H1 (cell line): ENCODE measurements around the gene FAM120A. TPM values are rescaled to one million over a fixed set of nuclear protein-coding genes. Genes with fewer than 3 reads are reported as not detected.

Experiments used
- CTCF ChIA-PET: fragments of 300-600 bp; sonication (Branson Sonifier 250); formaldehyde crosslinking; loops from one replicate; lab custom pipeline; 2021; ENCODE audit not compliant: partially characterized antibody; lab: Charles Lee
- POLR2A ChIA-PET: fragments of 300-600 bp; sonication (Branson Sonifier 250); formaldehyde crosslinking; loops from one replicate; lab custom pipeline; 2021; ENCODE audit warnings: inconsistent platforms; ENCODE audit not compliant: partially characterized antibody; lab: Charles Lee
- DNase-seq, 2 experiments: peaks; one replicate each; pipeline versions ENCODE4 v3.0.0 to v3.0.0-alpha.2; 2010 to 2022; ENCODE audit warnings: low spot score in 2 of 2, low read depth in 1 of 2, mixed read lengths in 1 of 2
- FAIRE-seq: peaks from 2 replicates; lab custom pipeline; 2011; peaks lifted over from hg19 to GRCh38; lab: Jason Lieb, UNC
- H2AFZ ChIP-seq: 2 replicates; pipeline ENCODE4 v1.8.1; 2012; ENCODE audit warnings: low read length, inconsistent platforms
- H2AK5ac ChIP-seq: 2 replicates; pipeline ENCODE4 v1.6.1; 2013; ENCODE audit warnings: low read depth, low read length
- H2BK120ac ChIP-seq: replicated peaks from 2 replicates; pipeline ENCODE3; 2013; ENCODE audit warnings: low read depth, low read length, inconsistent platforms
- H2BK12ac ChIP-seq: 2 replicates; pipeline ENCODE4 v1.6.1; 2013; ENCODE audit warnings: low read depth, low read length
- H2BK15ac ChIP-seq: 2 replicates; pipeline ENCODE4 v1.6.1; 2013; ENCODE audit warnings: low read length
- H2BK20ac ChIP-seq: 2 replicates; pipeline ENCODE4 v1.6.1; 2013; ENCODE audit warnings: low read length
- H2BK5ac ChIP-seq: 2 replicates; pipeline ENCODE4 v1.6.1; 2013; ENCODE audit warnings: low read depth, low read length
- H3K14ac ChIP-seq: 2 replicates; pipeline ENCODE4 v1.6.1; 2013; ENCODE audit warnings: inconsistent platforms; ENCODE audit not compliant: insufficient read length
- H3K18ac ChIP-seq: 2 replicates; pipeline ENCODE4 v1.6.1; 2013; ENCODE audit warnings: low read length; ENCODE audit errors: extremely low read depth
- H3K23ac ChIP-seq: 2 replicates; pipeline ENCODE4 v1.6.1; 2013; ENCODE audit warnings: inconsistent platforms; ENCODE audit not compliant: insufficient read length
- H3K23me2 ChIP-seq: 2 replicates; pipeline ENCODE4 v1.6.1; 2013; ENCODE audit warnings: low read depth, low read length
- H3K27ac ChIP-seq: 2 replicates; pipeline ENCODE4 v1.6.1; 2011; ENCODE audit warnings: low read depth, low read length, inconsistent platforms
- H3K27me3 ChIP-seq, 4 experiments: replicated peaks in 1 of 4; 1 replicate in 1 of 4; 2 replicates in 3 of 4; pipeline versions ENCODE4 v1.6.1 to v1.8.1; 2011 to 2013; ENCODE audit warnings: low read length in 3 of 4, mild to moderate bottlenecking in 3 of 4, inconsistent platforms in 2 of 4, mixed read lengths in 2 of 4, moderate library complexity in 1 of 4; ENCODE audit not compliant: control insufficient read depth in 3 of 4, insufficient read depth in 3 of 4; ENCODE audit errors: extremely low read depth in 1 of 4
- H3K36me3 ChIP-seq, 4 experiments: 2 replicates each; pipeline versions ENCODE4 v1.6.1 to v1.8.1; 2011 to 2013; ENCODE audit warnings: mild to moderate bottlenecking in 4 of 4, low read length in 3 of 4, moderate library complexity in 2 of 4, control low read depth in 1 of 4, inconsistent platforms in 1 of 4; ENCODE audit not compliant: insufficient read depth in 4 of 4, control insufficient read depth in 2 of 4
- H3K4ac ChIP-seq: replicated peaks from 2 replicates; pipeline ENCODE3; 2013; ENCODE audit warnings: low read length, low read depth, mixed read lengths, inconsistent platforms; ENCODE audit not compliant: insufficient read length
- H3K4me1 ChIP-seq, 4 experiments: replicated peaks in 1 of 4; 1 replicate in 1 of 4; 2 replicates in 3 of 4; pipeline versions ENCODE4 v1.6.1 to v1.8.1; 2011 to 2013; ENCODE audit warnings: low read length in 3 of 4, inconsistent platforms in 2 of 4, mixed read lengths in 1 of 4; ENCODE audit not compliant: insufficient read depth in 4 of 4, control insufficient read depth in 3 of 4
- H3K4me2 ChIP-seq, 2 experiments: 2 replicates each; pipeline versions ENCODE4 v1.6.1 to v1.8.1; 2011 to 2013; ENCODE audit warnings: low read depth in 2 of 2, low read length in 2 of 2, control low read depth in 1 of 2, inconsistent platforms in 1 of 2, mild to moderate bottlenecking in 1 of 2; ENCODE audit not compliant: insufficient read depth in 1 of 2
- H3K4me3 ChIP-seq, 4 experiments: fragments of 200-600, 300-600 bp in 1 of 4; sonication (generic), shearing (Covaris generic), sonication (Bioruptor Twin) in 1 of 4; 2 replicates each; pipeline versions ENCODE4 v1.5.1 to v1.8.1; 2011 to 2016; ENCODE audit warnings: low read length in 4 of 4, low read depth in 3 of 4, control low read depth in 2 of 4, inconsistent platforms in 2 of 4, mild to moderate bottlenecking in 2 of 4, mixed read lengths in 1 of 4, moderate library complexity in 1 of 4; ENCODE audit not compliant: insufficient read depth in 2 of 4; ENCODE audit errors: extremely low read depth in 1 of 4
- H3K56ac ChIP-seq: replicated peaks from 2 replicates; pipeline ENCODE3; 2013; ENCODE audit warnings: low read depth, mild to moderate bottlenecking, mixed read lengths, low read length, inconsistent platforms; ENCODE audit not compliant: insufficient read length
- H3K79me1 ChIP-seq: 2 replicates; pipeline ENCODE4 v1.6.1; 2013; ENCODE audit warnings: low read depth, low read length, control low read depth
- H3K79me2 ChIP-seq, 2 experiments: 2 replicates each; pipeline versions ENCODE4 v1.6.1 to v1.8.1; 2012 to 2013; ENCODE audit warnings: low read length in 2 of 2, mild to moderate bottlenecking in 2 of 2, inconsistent platforms in 1 of 2; ENCODE audit not compliant: insufficient read depth in 2 of 2, control insufficient read depth in 1 of 2
- H3K9ac ChIP-seq, 4 experiments: replicated peaks in 1 of 4; 1 replicate in 1 of 4; 2 replicates in 3 of 4; pipeline versions ENCODE4 v1.6.1 to v1.8.1; 2011 to 2013; ENCODE audit warnings: low read depth in 3 of 4, low read length in 3 of 4, control low read depth in 2 of 4, mild to moderate bottlenecking in 2 of 4, moderate library complexity in 2 of 4, inconsistent platforms in 1 of 4; ENCODE audit errors: extremely low read depth in 1 of 4
- H3K9me3 ChIP-seq, 2 experiments: 2 replicates each; pipeline versions ENCODE4 v1.6.1 to v1.8.1; 2012 to 2013; ENCODE audit warnings: mild to moderate bottlenecking in 2 of 2, moderate library complexity in 2 of 2, control low read depth in 1 of 2, inconsistent platforms in 1 of 2, low read depth in 1 of 2, low read length in 1 of 2, mixed read lengths in 1 of 2; ENCODE audit not compliant: insufficient read depth in 2 of 2
- H4K20me1 ChIP-seq, 2 experiments: replicated peaks in 1 of 2; 2 replicates each; pipeline versions ENCODE3 to v1.8.1; 2011 to 2013; ENCODE audit warnings: inconsistent platforms in 2 of 2, low read length in 2 of 2, mild to moderate bottlenecking in 1 of 2; ENCODE audit not compliant: insufficient read depth in 2 of 2, control insufficient read depth in 1 of 2
- H4K5ac ChIP-seq: 2 replicates; pipeline ENCODE4 v1.6.1; 2013; ENCODE audit warnings: low read length, low read depth, mixed read lengths, inconsistent platforms; ENCODE audit not compliant: insufficient read length
- H4K8ac ChIP-seq: 2 replicates; pipeline ENCODE4 v1.8.0; 2013; ENCODE audit warnings: mild to moderate bottlenecking, moderate library complexity, low read length, inconsistent platforms; ENCODE audit not compliant: insufficient read depth; ENCODE audit errors: extremely low read depth
- H4K91ac ChIP-seq: replicated peaks from 2 replicates; pipeline ENCODE3; 2013; ENCODE audit warnings: low read length, mixed read lengths, inconsistent platforms; ENCODE audit not compliant: insufficient read length
- ASH2L ChIP-seq: fragments of 200-600, 300-600 bp; sonication (generic); IDR thresholded peaks from one replicate; pipeline ENCODE4 v1.7.1; 2017; ENCODE audit warnings: low read length
- ATF3 ChIP-seq: IDR thresholded peaks from 2 replicates; pipeline ENCODE4 v1.6.1; 2011; ENCODE audit warnings: low read depth, mild to moderate bottlenecking, low read length; ENCODE audit not compliant: insufficient read depth
- E2F6 ChIP-seq: IDR thresholded peaks from 2 replicates; pipeline ENCODE4 v1.6.1; 2012; ENCODE audit warnings: inconsistent platforms
- GTF2F1 ChIP-seq: IDR thresholded peaks from 2 replicates; pipeline ENCODE4 v1.6.1; 2012; ENCODE audit warnings: low read depth, low read length, improper control_type of control experiment, borderline replicate concordance
- HDAC2 ChIP-seq, 2 experiments: fragments of 300-600 bp in 1 of 2; sonication (generic) in 1 of 2; IDR thresholded peaks; 2 replicates each; pipeline ENCODE4 v1.6.1; 2011 to 2012; ENCODE audit warnings: low read depth in 2 of 2, low read length in 2 of 2, mild to moderate bottlenecking in 2 of 2, moderate library complexity in 2 of 2, borderline replicate concordance in 1 of 2, inconsistent platforms in 1 of 2
- SAP30 ChIP-seq: fragments of 300-600 bp; sonication (generic); IDR thresholded peaks from 2 replicates; pipeline ENCODE4 v1.7.1; 2012; ENCODE audit warnings: low read length, moderate library complexity, mild to moderate bottlenecking, inconsistent platforms; ENCODE audit not compliant: insufficient read depth, insufficient replicate concordance
- SP2 ChIP-seq: IDR thresholded peaks from 2 replicates; pipeline ENCODE4 v1.6.1; 2012; ENCODE audit warnings: mild to moderate bottlenecking, low read length, inconsistent platforms
- WGBS, 2 experiments: shearing (Covaris generic) in 1 of 2; methylation state at CpG; one replicate each; pipeline versions ENCODE4 v1.1.6 to v1.1.7; 2013 to 2015; ENCODE audit warnings: low lambda C conversion rate in 2 of 2, mixed read lengths in 2 of 2, inconsistent platforms in 1 of 2, low coverage in 1 of 2, missing lambda C conversion rate in 1 of 2; ENCODE audit not compliant: insufficient replicate concordance in 2 of 2, insufficient coverage in 1 of 2, insufficient read length in 1 of 2; ENCODE audit errors: extremely low coverage in 1 of 2, missing lambda C conversion rate in 1 of 2; 5-methylcytosine and 5-hydroxymethylcytosine counted together
- polyA plus RNA-seq, 7 experiments: library from polyadenylated mRNA; depleted of rRNA in 3 of 7; stranded (reverse) in 5 of 7; unstranded in 2 of 7; fragments of >200 nt in 5 of 7; fragments of 200-250 nt in 2 of 7; gene quantifications; 1 replicate in 5 of 7; 2 replicates in 1 of 7; 4 replicates in 1 of 7; pipeline versions ENCODE4 v1.2.1 to v1.2.3, GENCODE V29; 2011 to 2013; ENCODE audit warnings: missing spikeins in 2 of 7, mixed read lengths in 2 of 7
- total RNA-seq: library from RNA; stranded (reverse); fragmentation: NEBNext Ultra II Directional; extraction: Animal tissue kit (Norgen Biotek cat#: 25700); gene quantifications from 2 replicates; pipeline ENCODE4 v1.2.1, GENCODE V29; 2021

The FAM120A gene
- total and polyA plus RNA-seq, 2 of the 8 experiments (the other 6 are each of a cell fraction or from before 2014, with no cell fraction given) = 24.9 to 54.7 TPM

GRCh38 chr9:93612052-93612795 is 160.7 kb downstream of the FAM120A start:
- H3K27me3 ChIP-seq = no peaks in the 10 kb centered on the region
- no peak overlapping the region for H3K4me3 ChIP-seq
- H2AFZ ChIP-seq = no peak overlapping the region
- DNase-seq (no peak), FAIRE-seq (no peak)
- no peaks in the 10 kb centered on the region; a peak in 2 of 4 replicates for H3K9me3 ChIP-seq
- H3K36me3 ChIP-seq = no peaks in the 10 kb centered on the region
- H4K91ac ChIP-seq = no peak overlapping the region
- no peak overlapping the region for H3K9ac ChIP-seq
- H2AK5ac ChIP-seq = no peak overlapping the region
- H2BK15ac ChIP-seq = no peak overlapping the region
- no peak overlapping the region for H2BK5ac ChIP-seq
- peaks cover 0 to 4% (median 0%) of the 10 kb centered on the region in 4 experiments; a peak in 3 of 7 replicates for H3K4me1 ChIP-seq
- H2BK120ac ChIP-seq = no peak overlapping the region
- peaks cover 0 to 7% of the 10 kb centered on the region in 2 experiments for H4K20me1 ChIP-seq
- H3K4ac ChIP-seq = no peak overlapping the region
- peaks cover 7 to 20% of the 10 kb centered on the region in 2 experiments; a peak in 2 of 4 replicates for H3K79me2 ChIP-seq
- no peak overlapping the region for H3K27ac ChIP-seq
- H4K5ac ChIP-seq = no peak overlapping the region
- WGBS, 2 experiments = 86% methylated on average over 2 of the region's 2 CpGs; no CpG with 5 or more reads in 1 of the 2 experiments
- H3K14ac ChIP-seq = no peak overlapping the region
- no peak overlapping the region for H3K4me2 ChIP-seq
- H2BK20ac ChIP-seq = no peak overlapping the region
- H4K8ac ChIP-seq = no peak overlapping the region
- CTCF ChIA-PET = no interaction called here
- no peak for TF ChIP-seq ATF3
- no peak for TF ChIP-seq HDAC2 (IDR thresholded peaks at IDR 0.05; ENCODE audit: borderline replicate concordance in 1 of 2, low read depth in 2 of 2, low read length in 2 of 2)
- no peak for TF ChIP-seq SP2
- TF ChIP-seq SAP30 = no peak
- TF ChIP-seq E2F6 = no peak
- no peak for TF ChIP-seq ASH2L
- TF ChIP-seq GTF2F1 = no peak
- no peak overlapping the region for H3K18ac ChIP-seq
- no peak overlapping the region for H3K23ac ChIP-seq
- no peaks in the 10 kb centered on the region; the same call in 1 of the 2 replicates for H3K79me1 ChIP-seq
- peaks cover 8% of the 10 kb centered on the region; the same call in 1 of the 2 replicates for H3K23me2 ChIP-seq
- no peak overlapping the region for H3K56ac ChIP-seq
- no peak overlapping the region for H2BK12ac ChIP-seq
- POLR2A ChIA-PET = no interaction called here
